ENCODE measurements around the gene ART1. TPM values are rescaled to one million over a fixed set of nuclear protein-coding genes. Genes with fewer than 3 reads are reported as not detected.
"Not testable (repeated sequence)": the region's sequence is repeated elsewhere in the genome, so short reads cannot be mapped to it uniquely, and the experiment has no call there.

ART1 gene
- not detected in 3 replicates for polyA plus RNA-seq
- not detected for polyA plus RNA-seq (2011; ENCODE audit: low read depth)
- polyA plus RNA-seq (2011; cell fraction: cytosol; rRNA removed), result not detected in 2 replicates
- not detected in 2 replicates for polyA plus RNA-seq (2011; cell fraction: nucleus; rRNA removed)
- 0.13 TPM in 1 of 2 replicates, not detected in the other for polyA plus RNA-seq (2012; ENCODE audit: low replicate concordance)
- polyA minus RNA-seq, result not detected in 3 replicates
- not detected for polyA minus RNA-seq (2011; cell fraction: cytosol; rRNA and poly(A)+ RNA removed)
- not detected in 2 replicates for polyA minus RNA-seq (2011; cell fraction: nucleus; rRNA and poly(A)+ RNA removed)

GRCh38 chr11:3644817-3645235 lies at the start of gene ART1:
Gene ART1, plus strand, starts transcription at chr11:3645128. Its CDS starts 14,086 bp downstream, at chr11:3659214.
- dilution Hi-C loops (cut with MboI; ENCODE audit: extremely low pct_ligation_motif_present, low sequenced_read_pairs), result no loop called here
- no peak within 1 kb of the TSS for H2AFZ ChIP-seq (ENCODE audit: control insufficient read depth, low read length)

GRCh38 chr11:3597743-3598142 lies 47.2 kb upstream of the ART1 start:
- H3K4me3 ChIP-seq (ENCODE audit: control insufficient read depth in 2 of 3, extremely low read depth in 1 of 3, insufficient read depth in 2 of 3, low read depth in 1 of 3, low read length in 3 of 3); dilution Hi-C loops (cut with MboI; ENCODE audit: extremely low pct_ligation_motif_present, low sequenced_read_pairs); FAIRE-seq; H3K4me1 ChIP-seq (ENCODE audit: control insufficient read depth, extremely low read depth, insufficient read depth, low read length); H4K20me1 ChIP-seq (ENCODE audit: control insufficient read depth, extremely low read depth, insufficient read depth, low read length); H3K79me2 ChIP-seq (ENCODE audit: control insufficient read depth, insufficient read depth, low read length); H2AFZ ChIP-seq (ENCODE audit: control insufficient read depth, low read length); H3K4me2 ChIP-seq (ENCODE audit: control insufficient read depth, extremely low read depth, insufficient read depth, low read depth, low read length); DNase-seq (ENCODE audit: low read depth, low spot score); H3K9me3 ChIP-seq (ENCODE audit: control insufficient read depth, low read depth, low read length); H3K36me3 ChIP-seq (ENCODE audit: control insufficient read depth in 2 of 2, extremely low read depth in 1 of 2, insufficient read depth in 2 of 2, low read length in 2 of 2); H3K9me1 ChIP-seq (ENCODE audit: control insufficient read depth, extremely low read depth, insufficient read depth, low read length); H3K27me3 ChIP-seq (ENCODE audit: control insufficient read depth, extremely low read depth, insufficient read depth, low read length); H3K27ac ChIP-seq (ENCODE audit: control insufficient read depth, insufficient read depth, low read length); H3K9ac ChIP-seq (ENCODE audit: control insufficient read depth, extremely low read depth, insufficient read depth, low read length): not testable (repeated sequence)

More at GRCh38 chr11:3644817-3645235, at the start of gene ART1:
- TF ChIP-seq CTCF (optimal IDR thresholded peaks at IDR 0.05 in 1 of 3, IDR thresholded peaks at IDR 0.05 in 1 of 3, conservative IDR thresholded peaks at IDR 0.05 in 1 of 3; ENCODE audit: extremely low read depth in 1 of 3, insufficient read depth in 2 of 3, low read length in 3 of 3) (no peak), EZH2 (IDR thresholded peaks at IDR 0.05; ENCODE audit: low read length) (no peak)
- Histone ChIP-seq H3K9me1 (ENCODE audit: control insufficient read depth, extremely low read depth, insufficient read depth, low read length) (no peaks in the 10 kb centered on the region), H3K4me1 (ENCODE audit: control insufficient read depth, extremely low read depth, insufficient read depth, low read length) (peaks cover 3% of the 10 kb centered on the region), H3K79me2 (ENCODE audit: control insufficient read depth, insufficient read depth, low read length) (no peaks in the 10 kb centered on the region), H3K27me3 (ENCODE audit: control insufficient read depth, extremely low read depth, insufficient read depth, low read length) (peaks cover 15% of the 10 kb centered on the region), H3K9me3 (ENCODE audit: control insufficient read depth, low read depth, low read length) (no peaks in the 10 kb centered on the region), H3K9ac (ENCODE audit: control insufficient read depth, extremely low read depth, insufficient read depth, low read length) (no peak within 1 kb of the TSS), H3K4me3 (ENCODE audit: control insufficient read depth in 2 of 3, extremely low read depth in 1 of 3, insufficient read depth in 2 of 3, low read depth in 1 of 3, low read length in 3 of 3) (no peak within 1 kb of the TSS), H4K20me1 (ENCODE audit: control insufficient read depth, extremely low read depth, insufficient read depth, low read length) (no peaks in the 10 kb centered on the region), H3K4me2 (ENCODE audit: control insufficient read depth, extremely low read depth, insufficient read depth, low read depth, low read length) (no peak within 1 kb of the TSS), H3K36me3 (ENCODE audit: control insufficient read depth in 2 of 2, extremely low read depth in 1 of 2, insufficient read depth in 2 of 2, low read length in 2 of 2) (no peaks in the 10 kb centered on the region), H3K27ac (ENCODE audit: control insufficient read depth, insufficient read depth, low read length) (no peak within 1 kb of the TSS)
- FAIRE-seq, result no peak
- no peak for DNase-seq (ENCODE audit: low read depth, low spot score)

GRCh38 chr11:3600201-3600600 lies 44.7 kb upstream of the ART1 start:
- H3K9me3 ChIP-seq (ENCODE audit: control insufficient read depth, low read depth, low read length); H3K79me2 ChIP-seq (ENCODE audit: control insufficient read depth, insufficient read depth, low read length); FAIRE-seq; DNase-seq (ENCODE audit: low read depth, low spot score); dilution Hi-C loops (cut with MboI; ENCODE audit: extremely low pct_ligation_motif_present, low sequenced_read_pairs); H2AFZ ChIP-seq (ENCODE audit: control insufficient read depth, low read length); H3K36me3 ChIP-seq (ENCODE audit: control insufficient read depth in 2 of 2, extremely low read depth in 1 of 2, insufficient read depth in 2 of 2, low read length in 2 of 2); H3K27me3 ChIP-seq (ENCODE audit: control insufficient read depth, extremely low read depth, insufficient read depth, low read length); H3K27ac ChIP-seq (ENCODE audit: control insufficient read depth, insufficient read depth, low read length); H4K20me1 ChIP-seq (ENCODE audit: control insufficient read depth, extremely low read depth, insufficient read depth, low read length); H3K4me2 ChIP-seq (ENCODE audit: control insufficient read depth, extremely low read depth, insufficient read depth, low read depth, low read length); H3K9me1 ChIP-seq (ENCODE audit: control insufficient read depth, extremely low read depth, insufficient read depth, low read length); H3K9ac ChIP-seq (ENCODE audit: control insufficient read depth, extremely low read depth, insufficient read depth, low read length); H3K4me1 ChIP-seq (ENCODE audit: control insufficient read depth, extremely low read depth, insufficient read depth, low read length); H3K4me3 ChIP-seq (ENCODE audit: control insufficient read depth in 2 of 3, extremely low read depth in 1 of 3, insufficient read depth in 2 of 3, low read depth in 1 of 3, low read length in 3 of 3): not testable (repeated sequence)
